Peyer's patch (tissue), 4 donors: ENCODE results near the gene ZNF579.

Experiments used
- CTCF ChIP-seq, 6 experiments: fragments of 450-650 bp in 4 of 6; fragments of 200-600 bp in 2 of 6; sonication (generic) in 1 of 6; IDR thresholded peaks; one replicate each; pipeline ENCODE4 v1.5.1; 2017 to 2019; ENCODE audit warnings: antibody characterized with exemption in 6 of 6, mild to moderate bottlenecking in 3 of 6, moderate library complexity in 1 of 6
- POLR2A ChIP-seq, 2 donors: fragments of 450-650 bp; IDR thresholded peaks; one replicate each; pipeline ENCODE4 v1.5.1; 2017; ENCODE audit warnings: antibody characterized with exemption in 2 of 2, mild to moderate bottlenecking in 2 of 2, moderate library complexity in 2 of 2

- TF ChIP-seq CTCF (IDR thresholded peaks at IDR 0.05) = no peak
- TF ChIP-seq POLR2A (IDR thresholded peaks at IDR 0.05) = no peak
Measured at GRCh38 chr19:55586976-55587668, 6.5 kb upstream of the ZNF579 start.
